Liver (tissue), 9 donors: Measurements from ENCODE around the gene DNMT1. TPM values are rescaled to one million over a fixed set of nuclear protein-coding genes. Genes with fewer than 3 reads are reported as not detected.

Source experiments
- DNase-seq: peaks from one replicate; pipeline ENCODE4 v3.0.0-alpha.2; 2017; ENCODE audit warnings: low spot score
- H3K27ac ChIP-seq, 2 donors: one replicate each; pipeline ENCODE4 v1.7.0; 2013; ENCODE audit warnings: inconsistent platforms in 2 of 2, low read length in 2 of 2, control low read depth in 1 of 2, low read depth in 1 of 2, mild to moderate bottlenecking in 1 of 2
- H3K27me3 ChIP-seq, 4 donors: one replicate each; pipeline versions ENCODE4 v1.6.1 to v1.7.0; 2013; ENCODE audit warnings: low read length in 3 of 4, inconsistent platforms in 1 of 4, mild to moderate bottlenecking in 1 of 4, moderate library complexity in 1 of 4; ENCODE audit not compliant: control insufficient read depth in 4 of 4, insufficient read depth in 4 of 4
- H3K36me3 ChIP-seq, 4 donors: one replicate each; pipeline versions ENCODE4 v1.6.1 to v1.7.0; 2013; ENCODE audit warnings: low read length in 3 of 4, mild to moderate bottlenecking in 3 of 4, low read depth in 1 of 4, moderate library complexity in 1 of 4; ENCODE audit not compliant: control insufficient read depth in 4 of 4, insufficient read depth in 3 of 4
- H3K4me1 ChIP-seq, 4 donors: one replicate each; pipeline versions ENCODE4 v1.6.1 to v1.7.0; 2013; ENCODE audit warnings: low read length in 3 of 4, mild to moderate bottlenecking in 3 of 4, moderate library complexity in 1 of 4; ENCODE audit not compliant: control insufficient read depth in 4 of 4, insufficient read depth in 4 of 4
- H3K4me3 ChIP-seq, 3 donors: one replicate each; pipeline versions ENCODE4 v1.6.1 to v1.7.0; 2013; ENCODE audit warnings: low read length in 3 of 3, control low read depth in 1 of 3, low read depth in 1 of 3, mild to moderate bottlenecking in 1 of 3
- H3K9ac ChIP-seq, 2 donors: one replicate each; pipeline ENCODE4 v1.7.0; 2013; ENCODE audit warnings: low read length in 2 of 2, mild to moderate bottlenecking in 2 of 2, moderate library complexity in 2 of 2, control low read depth in 1 of 2, low read depth in 1 of 2
- H3K9me3 ChIP-seq, 4 donors: one replicate each; pipeline versions ENCODE4 v1.6.1 to v1.7.0; 2013; ENCODE audit warnings: low read length in 3 of 4; ENCODE audit not compliant: control insufficient read depth in 4 of 4
- EGR1 ChIP-seq, 2 donors: IDR thresholded peaks; 2 replicates each; pipeline ENCODE4 v1.6.1; 2016 to 2018; ENCODE audit warnings: antibody characterized with exemption in 2 of 2, low read depth in 2 of 2
- FOXA1 ChIP-seq: IDR thresholded peaks from 2 replicates; pipeline ENCODE4 v1.6.1; 2016; ENCODE audit warnings: antibody characterized with exemption
- FOXA2 ChIP-seq: IDR thresholded peaks from 2 replicates; pipeline ENCODE4 v1.6.1; 2016; ENCODE audit warnings: antibody characterized with exemption
- GABPA ChIP-seq, 2 donors: IDR thresholded peaks in 1 of 2; conservative IDR thresholded peaks in 1 of 2; 2 replicates each; pipeline ENCODE4 v1.6.1; 2016; ENCODE audit warnings: antibody characterized with exemption in 2 of 2, mild to moderate bottlenecking in 1 of 2, moderate library complexity in 1 of 2
- HNF4A ChIP-seq, 2 donors: conservative IDR thresholded peaks; 2 replicates each; pipeline ENCODE4 v1.6.1; 2016; ENCODE audit warnings: antibody characterized with exemption in 2 of 2, mild to moderate bottlenecking in 2 of 2
- HNF4G ChIP-seq: IDR thresholded peaks from 2 replicates; pipeline ENCODE4 v1.6.1; 2016; ENCODE audit warnings: antibody characterized with exemption
- JUND ChIP-seq, 2 donors: IDR thresholded peaks; 2 replicates each; pipeline ENCODE4 v1.6.1; 2016; ENCODE audit warnings: antibody characterized with exemption in 2 of 2
- NR2F2 ChIP-seq: IDR thresholded peaks from 2 replicates; pipeline ENCODE4 v1.6.1; 2016; ENCODE audit warnings: antibody characterized with exemption
- RAD21 ChIP-seq, 2 donors: IDR thresholded peaks; 2 replicates each; pipeline ENCODE4 v1.6.1; 2016; ENCODE audit warnings: antibody characterized with exemption in 2 of 2, mild to moderate bottlenecking in 2 of 2
- RXRA ChIP-seq, 2 donors: IDR thresholded peaks; 2 replicates each; pipeline ENCODE4 v1.6.1; 2017 to 2018; ENCODE audit warnings: antibody characterized with exemption in 2 of 2, mild to moderate bottlenecking in 1 of 2
- SP1 ChIP-seq: IDR thresholded peaks from 2 replicates; pipeline ENCODE4 v1.6.1; 2018; ENCODE audit warnings: antibody characterized with exemption, mild to moderate bottlenecking
- TAF1 ChIP-seq: conservative IDR thresholded peaks from 2 replicates; pipeline ENCODE4 v1.6.1; 2016; ENCODE audit warnings: antibody characterized with exemption, mild to moderate bottlenecking
- YY1 ChIP-seq: IDR thresholded peaks from 2 replicates; pipeline ENCODE4 v1.6.1; 2016; ENCODE audit warnings: antibody characterized with exemption, mild to moderate bottlenecking
- WGBS: extraction: QIAGEN DNeasy Blood & Tissue Kit; methylation state at CpG from one replicate; pipeline ENCODE4 v1.1.7; 2013; 5-methylcytosine and 5-hydroxymethylcytosine counted together
- polyA plus RNA-seq, 2 donors: library from polyadenylated mRNA; stranded (reverse) in 1 of 2; unstranded in 1 of 2; fragments of 200-250 nt in 1 of 2; fragments of >200 nt in 1 of 2; fragmentation: Nextera tagmentation in 1 of 2; extraction: Ambion mirVana in 1 of 2; gene quantifications; one replicate each; pipeline versions ENCODE4 v1.2.1 to v1.2.3, GENCODE V29; 2013 to 2015
- total RNA-seq, 2 donors: library from RNA; depleted of rRNA; stranded (reverse); fragments of >200 nt; gene quantifications; one replicate each; pipeline ENCODE4 v1.2.3, GENCODE V29; 2014
- TF ChIP-seq, protein P1 (sequence below): fragments of 150-350 bp; IDR thresholded peaks from 2 replicates; pipeline ENCODE4 v1.5.1; 2017; ENCODE audit warnings: improper control_type of control experiment, low read depth, low read length; ENCODE audit not compliant: missing input control
- TF ChIP-seq, protein P2 (sequence below): IDR thresholded peaks from 2 replicates; pipeline ENCODE4 v1.6.1; 2016; ENCODE audit warnings: antibody characterized with exemption
- TF ChIP-seq, protein P3 (sequence below): IDR thresholded peaks from 2 replicates; pipeline ENCODE4 v1.6.1; 2016; ENCODE audit warnings: antibody characterized with exemption
- TF ChIP-seq, protein P4 (sequence below): IDR thresholded peaks from 2 replicates; pipeline ENCODE4 v1.6.1; 2016; ENCODE audit warnings: antibody characterized with exemption
- TF ChIP-seq, protein P5 (sequence below): IDR thresholded peaks from 2 replicates; pipeline ENCODE4 v1.6.1; 2016; ENCODE audit warnings: antibody characterized with exemption, mild to moderate bottlenecking
- donor health status: healthy.
- donor health status: healthy.
- donor health status: healthy.
- donor health status: healthy.
- donor health status: healthy.

The DNMT1 gene
- total and polyA plus RNA-seq, 4 donors, result 8.7 to 47.1 (median 20.0) TPM

DNA sequence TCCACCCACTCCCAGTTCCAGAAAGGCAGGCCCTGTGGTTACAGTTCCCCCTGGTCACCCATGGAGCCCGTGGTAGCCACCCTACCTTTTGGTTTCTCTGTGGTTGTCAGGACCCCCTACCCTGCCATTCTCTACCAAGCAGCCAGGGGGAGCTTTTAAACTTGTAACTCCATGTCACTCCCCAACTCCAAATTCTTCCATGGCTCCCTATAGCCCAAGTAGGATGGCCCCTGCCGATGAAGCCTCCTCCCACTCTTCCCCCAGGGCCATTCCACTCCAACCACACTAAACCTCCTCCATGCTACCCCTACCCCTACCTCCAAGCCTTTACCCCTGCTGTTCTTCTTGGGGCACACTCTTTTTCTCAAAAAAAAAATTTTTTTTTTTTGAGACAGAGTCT is 34.2 kb upstream of the DNMT1 start:
- DNase-seq, result no peak
- peaks cover 0 to 15% (median 8%) of the 10 kb centered on the region in 4 donors for H3K4me1 ChIP-seq
- no peak for TF ChIP-seq EGR1 (IDR thresholded peaks at IDR 0.05; ENCODE audit: low read depth in 2 of 2)
- TF ChIP-seq, protein P1, sequence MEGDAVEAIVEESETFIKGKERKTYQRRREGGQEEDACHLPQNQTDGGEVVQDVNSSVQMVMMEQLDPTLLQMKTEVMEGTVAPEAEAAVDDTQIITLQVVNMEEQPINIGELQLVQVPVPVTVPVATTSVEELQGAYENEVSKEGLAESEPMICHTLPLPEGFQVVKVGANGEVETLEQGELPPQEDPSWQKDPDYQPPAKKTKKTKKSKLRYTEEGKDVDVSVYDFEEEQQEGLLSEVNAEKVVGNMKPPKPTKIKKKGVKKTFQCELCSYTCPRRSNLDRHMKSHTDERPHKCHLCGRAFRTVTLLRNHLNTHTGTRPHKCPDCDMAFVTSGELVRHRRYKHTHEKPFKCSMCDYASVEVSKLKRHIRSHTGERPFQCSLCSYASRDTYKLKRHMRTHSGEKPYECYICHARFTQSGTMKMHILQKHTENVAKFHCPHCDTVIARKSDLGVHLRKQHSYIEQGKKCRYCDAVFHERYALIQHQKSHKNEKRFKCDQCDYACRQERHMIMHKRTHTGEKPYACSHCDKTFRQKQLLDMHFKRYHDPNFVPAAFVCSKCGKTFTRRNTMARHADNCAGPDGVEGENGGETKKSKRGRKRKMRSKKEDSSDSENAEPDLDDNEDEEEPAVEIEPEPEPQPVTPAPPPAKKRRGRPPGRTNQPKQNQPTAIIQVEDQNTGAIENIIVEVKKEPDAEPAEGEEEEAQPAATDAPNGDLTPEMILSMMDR, result peak; percentile 48
- TF ChIP-seq, protein P2, sequence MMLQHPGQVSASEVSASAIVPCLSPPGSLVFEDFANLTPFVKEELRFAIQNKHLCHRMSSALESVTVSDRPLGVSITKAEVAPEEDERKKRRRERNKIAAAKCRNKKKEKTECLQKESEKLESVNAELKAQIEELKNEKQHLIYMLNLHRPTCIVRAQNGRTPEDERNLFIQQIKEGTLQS, result no peak
- TF ChIP-seq RAD21 (IDR thresholded peaks at IDR 0.05), result peak; percentile 45 to 77
- no peak for TF ChIP-seq HNF4G
- no peak for TF ChIP-seq FOXA1
- TF ChIP-seq, protein P3, sequence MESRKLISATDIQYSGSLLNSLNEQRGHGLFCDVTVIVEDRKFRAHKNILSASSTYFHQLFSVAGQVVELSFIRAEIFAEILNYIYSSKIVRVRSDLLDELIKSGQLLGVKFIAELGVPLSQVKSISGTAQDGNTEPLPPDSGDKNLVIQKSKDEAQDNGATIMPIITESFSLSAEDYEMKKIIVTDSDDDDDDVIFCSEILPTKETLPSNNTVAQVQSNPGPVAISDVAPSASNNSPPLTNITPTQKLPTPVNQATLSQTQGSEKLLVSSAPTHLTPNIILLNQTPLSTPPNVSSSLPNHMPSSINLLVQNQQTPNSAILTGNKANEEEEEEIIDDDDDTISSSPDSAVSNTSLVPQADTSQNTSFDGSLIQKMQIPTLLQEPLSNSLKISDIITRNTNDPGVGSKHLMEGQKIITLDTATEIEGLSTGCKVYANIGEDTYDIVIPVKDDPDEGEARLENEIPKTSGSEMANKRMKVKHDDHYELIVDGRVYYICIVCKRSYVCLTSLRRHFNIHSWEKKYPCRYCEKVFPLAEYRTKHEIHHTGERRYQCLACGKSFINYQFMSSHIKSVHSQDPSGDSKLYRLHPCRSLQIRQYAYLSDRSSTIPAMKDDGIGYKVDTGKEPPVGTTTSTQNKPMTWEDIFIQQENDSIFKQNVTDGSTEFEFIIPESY, result no peak
- no peak for TF ChIP-seq SP1
- H3K9me3 ChIP-seq, result no peaks in the 10 kb centered on the region
- no peak overlapping the region for H3K4me3 ChIP-seq
- no peaks in the 10 kb centered on the region for H3K27me3 ChIP-seq
- peaks cover 0 to 2% (median 0%) of the 10 kb centered on the region in 4 donors for H3K36me3 ChIP-seq
- WGBS, result 58% methylated on average over 2 of the region's 2 CpGs
- H3K9ac ChIP-seq, result peak overlapping the region in 1 of 2 donors; percentile 8
- H3K27ac ChIP-seq, result no peak overlapping the region

DNA sequence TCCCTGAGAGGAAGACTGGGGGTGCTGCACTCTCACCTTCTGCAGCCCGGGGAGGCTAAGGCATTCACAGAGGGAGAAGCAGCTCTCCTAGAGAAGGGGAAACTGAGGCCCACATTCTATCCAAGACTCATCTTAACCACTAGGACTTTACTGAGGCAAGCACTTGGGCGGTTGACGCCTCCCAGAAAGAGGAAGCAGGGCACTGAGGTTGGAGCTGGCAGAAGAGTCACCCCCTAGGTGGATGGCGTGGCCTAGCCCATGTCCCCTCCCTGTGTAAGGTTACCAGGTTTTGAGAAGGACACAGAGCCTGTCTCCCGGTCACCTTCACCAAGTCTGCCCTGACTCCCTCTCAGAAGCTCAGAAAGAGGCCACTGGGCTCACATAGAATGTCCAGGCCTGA is 33.6 kb upstream of the DNMT1 start:
- Histone ChIP-seq H3K27ac (no peak overlapping the region), H3K9me3 (no peaks in the 10 kb centered on the region)

More for the DNA sequence above, 33.6 kb upstream of the DNMT1 start:
- WGBS, result 85% methylated on average over 5 of the region's 5 CpGs
- H3K27me3 ChIP-seq, result no peaks in the 10 kb centered on the region
- H3K36me3 ChIP-seq, result peaks cover 0 to 3% (median 0%) of the 10 kb centered on the region in 4 donors
- H3K4me3 ChIP-seq, result no peak overlapping the region
- TF ChIP-seq EGR1 (IDR thresholded peaks at IDR 0.05; ENCODE audit: low read depth in 2 of 2), result no peak
- TF ChIP-seq, protein P3, result no peak
- no peak for TF ChIP-seq RXRA (IDR thresholded peaks at IDR 0.05)
- TF ChIP-seq HNF4G, result no peak
- TF ChIP-seq, protein P4, sequence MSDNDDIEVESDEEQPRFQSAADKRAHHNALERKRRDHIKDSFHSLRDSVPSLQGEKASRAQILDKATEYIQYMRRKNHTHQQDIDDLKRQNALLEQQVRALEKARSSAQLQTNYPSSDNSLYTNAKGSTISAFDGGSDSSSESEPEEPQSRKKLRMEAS, result no peak
- TF ChIP-seq, protein P2, result no peak
- TF ChIP-seq RAD21 (IDR thresholded peaks at IDR 0.05), result no peak
- TF ChIP-seq NR2F2, result no peak
- TF ChIP-seq JUND (IDR thresholded peaks at IDR 0.05), result no peak
- TF ChIP-seq, protein P1, result no peak
- TF ChIP-seq FOXA2, result no peak
- no peak for TF ChIP-seq GABPA (IDR thresholded peaks at IDR 0.05 in 1 of 2, conservative IDR thresholded peaks at IDR 0.05 in 1 of 2)
- TF ChIP-seq SP1, result no peak
- no peak for TF ChIP-seq FOXA1
- TF ChIP-seq, protein P5, sequence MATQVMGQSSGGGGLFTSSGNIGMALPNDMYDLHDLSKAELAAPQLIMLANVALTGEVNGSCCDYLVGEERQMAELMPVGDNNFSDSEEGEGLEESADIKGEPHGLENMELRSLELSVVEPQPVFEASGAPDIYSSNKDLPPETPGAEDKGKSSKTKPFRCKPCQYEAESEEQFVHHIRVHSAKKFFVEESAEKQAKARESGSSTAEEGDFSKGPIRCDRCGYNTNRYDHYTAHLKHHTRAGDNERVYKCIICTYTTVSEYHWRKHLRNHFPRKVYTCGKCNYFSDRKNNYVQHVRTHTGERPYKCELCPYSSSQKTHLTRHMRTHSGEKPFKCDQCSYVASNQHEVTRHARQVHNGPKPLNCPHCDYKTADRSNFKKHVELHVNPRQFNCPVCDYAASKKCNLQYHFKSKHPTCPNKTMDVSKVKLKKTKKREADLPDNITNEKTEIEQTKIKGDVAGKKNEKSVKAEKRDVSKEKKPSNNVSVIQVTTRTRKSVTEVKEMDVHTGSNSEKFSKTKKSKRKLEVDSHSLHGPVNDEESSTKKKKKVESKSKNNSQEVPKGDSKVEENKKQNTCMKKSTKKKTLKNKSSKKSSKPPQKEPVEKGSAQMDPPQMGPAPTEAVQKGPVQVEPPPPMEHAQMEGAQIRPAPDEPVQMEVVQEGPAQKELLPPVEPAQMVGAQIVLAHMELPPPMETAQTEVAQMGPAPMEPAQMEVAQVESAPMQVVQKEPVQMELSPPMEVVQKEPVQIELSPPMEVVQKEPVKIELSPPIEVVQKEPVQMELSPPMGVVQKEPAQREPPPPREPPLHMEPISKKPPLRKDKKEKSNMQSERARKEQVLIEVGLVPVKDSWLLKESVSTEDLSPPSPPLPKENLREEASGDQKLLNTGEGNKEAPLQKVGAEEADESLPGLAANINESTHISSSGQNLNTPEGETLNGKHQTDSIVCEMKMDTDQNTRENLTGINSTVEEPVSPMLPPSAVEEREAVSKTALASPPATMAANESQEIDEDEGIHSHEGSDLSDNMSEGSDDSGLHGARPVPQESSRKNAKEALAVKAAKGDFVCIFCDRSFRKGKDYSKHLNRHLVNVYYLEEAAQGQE, result no peak
- no peak for TF ChIP-seq TAF1
- TF ChIP-seq HNF4A (conservative IDR thresholded peaks at IDR 0.05), result no peak
- TF ChIP-seq YY1, result no peak
- H3K4me1 ChIP-seq, result peaks cover 0 to 15% (median 8%) of the 10 kb centered on the region in 4 donors
- DNase-seq, result no peak
- H3K9ac ChIP-seq, result peak overlapping the region in 1 of 2 donors; percentile 8
